SK-N-SH treated with all-trans-retinoic acid at 6 μM for 48 hours (cell line): ENCODE data around the gene ADIRF.

Experiments used
- ATAC-seq: fragments of 200-7000 bp; cut with Tn5 transposase; 3 replicates; pipeline ENCODE4 v1.9.1; 2020; ENCODE audit warnings: mild to moderate bottlenecking, moderate library complexity
- ARNTL ChIP-seq: fragments of 450-650 bp; formaldehyde crosslinking; IDR thresholded peaks from 2 replicates; pipeline ENCODE4 v1.5.0; 2020; ENCODE audit warnings: low read depth, mild to moderate bottlenecking, moderate library complexity, borderline replicate concordance
- BACH2 ChIP-seq: fragments of 250-450 bp; sonication (Bioruptor Pico); IDR thresholded peaks from 2 replicates; pipeline ENCODE4 v1.9.0; 2021; ENCODE audit warnings: mild to moderate bottlenecking, borderline replicate concordance
- CSDC2 ChIP-seq: fragments of 250-450 bp; sonication (Bioruptor Pico); IDR thresholded peaks from 2 replicates; pipeline ENCODE4 v1.5.0; 2020; ENCODE audit warnings: mild to moderate bottlenecking, moderate library complexity
- ESRRG ChIP-seq: fragments of 250-450 bp; sonication (Bioruptor Pico); IDR thresholded peaks from 2 replicates; pipeline ENCODE4 v1.6.1; 2021; ENCODE audit warnings: mild to moderate bottlenecking
- OSR1 ChIP-seq: fragments of 250-450 bp; sonication (Bioruptor Pico); IDR thresholded peaks from 2 replicates; pipeline ENCODE4 v1.8.0; 2022; ENCODE audit warnings: moderate library complexity, mild to moderate bottlenecking, inconsistent platforms
- PPARA ChIP-seq: fragments of 250-450 bp; sonication (Bioruptor Pico); IDR thresholded peaks from 2 replicates; pipeline ENCODE4 v1.5.0; 2020; ENCODE audit warnings: mild to moderate bottlenecking, borderline replicate concordance
- SNAI2 ChIP-seq: fragments of 250-450 bp; sonication (Bioruptor Pico); IDR thresholded peaks from 2 replicates; pipeline ENCODE4 v1.5.0; 2020; ENCODE audit warnings: mild to moderate bottlenecking, moderate library complexity
- TCF4 ChIP-seq: fragments of 250-450 bp; sonication (Bioruptor Pico); IDR thresholded peaks from 2 replicates; pipeline ENCODE4 v1.8.0; 2021; ENCODE audit warnings: mild to moderate bottlenecking, moderate library complexity, borderline replicate concordance
- ZC3H10 ChIP-seq: fragments of 250-450 bp; sonication (Bioruptor Pico); IDR thresholded peaks from 2 replicates; pipeline ENCODE4 v1.5.1; 2021; ENCODE audit warnings: mild to moderate bottlenecking, moderate library complexity
- ZFP3 ChIP-seq: fragments of 250-450 bp; sonication (Bioruptor Pico); IDR thresholded peaks from 2 replicates; pipeline ENCODE4 v1.5.0; 2020; ENCODE audit warnings: mild to moderate bottlenecking, moderate library complexity
- ZNF565 ChIP-seq: fragments of 450-650 bp; formaldehyde crosslinking; conservative IDR thresholded peaks from 2 replicates; pipeline ENCODE4 v1.5.0; 2020; ENCODE audit warnings: low read depth, mild to moderate bottlenecking, moderate library complexity
- ZNF70 ChIP-seq: fragments of 450-650 bp; formaldehyde crosslinking; IDR thresholded peaks from 2 replicates; pipeline ENCODE4 v1.5.0; 2020; ENCODE audit warnings: mild to moderate bottlenecking, moderate library complexity
- ZNF8 ChIP-seq: fragments of 450-650 bp; formaldehyde crosslinking; IDR thresholded peaks from 2 replicates; pipeline ENCODE4 v1.5.0; 2020; ENCODE audit warnings: mild to moderate bottlenecking, moderate library complexity
- TF ChIP-seq, protein P1 (sequence below): fragments of 250-450 bp; sonication (Bioruptor Pico); IDR thresholded peaks from 2 replicates; pipeline ENCODE4 v1.5.1; 2021; ENCODE audit warnings: mild to moderate bottlenecking, moderate library complexity
- TF ChIP-seq, protein P2 (sequence below): fragments of 250-450 bp; sonication (Bioruptor Pico); IDR thresholded peaks from 2 replicates; pipeline ENCODE4 v1.8.0; 2020; ENCODE audit warnings: mild to moderate bottlenecking, moderate library complexity, borderline replicate concordance
- TF ChIP-seq, protein P3 (sequence below): fragments of 250-450 bp; sonication (Bioruptor Pico); IDR thresholded peaks from 2 replicates; pipeline ENCODE4 v1.8.0; 2021; ENCODE audit warnings: low read depth, mild to moderate bottlenecking, moderate library complexity, borderline replicate concordance
- TF ChIP-seq, protein P4 (sequence below): fragments of 250-450 bp; sonication (Bioruptor Pico); IDR thresholded peaks from 2 replicates; pipeline ENCODE4 v1.5.0; 2020; ENCODE audit warnings: mild to moderate bottlenecking, moderate library complexity
- TF ChIP-seq, protein P5 (sequence below): fragments of 250-450 bp; sonication (Bioruptor Pico); IDR thresholded peaks from 2 replicates; pipeline ENCODE4 v1.5.1; 2020; ENCODE audit warnings: low read depth, mild to moderate bottlenecking, moderate library complexity

Gene ADIRF

DNA sequence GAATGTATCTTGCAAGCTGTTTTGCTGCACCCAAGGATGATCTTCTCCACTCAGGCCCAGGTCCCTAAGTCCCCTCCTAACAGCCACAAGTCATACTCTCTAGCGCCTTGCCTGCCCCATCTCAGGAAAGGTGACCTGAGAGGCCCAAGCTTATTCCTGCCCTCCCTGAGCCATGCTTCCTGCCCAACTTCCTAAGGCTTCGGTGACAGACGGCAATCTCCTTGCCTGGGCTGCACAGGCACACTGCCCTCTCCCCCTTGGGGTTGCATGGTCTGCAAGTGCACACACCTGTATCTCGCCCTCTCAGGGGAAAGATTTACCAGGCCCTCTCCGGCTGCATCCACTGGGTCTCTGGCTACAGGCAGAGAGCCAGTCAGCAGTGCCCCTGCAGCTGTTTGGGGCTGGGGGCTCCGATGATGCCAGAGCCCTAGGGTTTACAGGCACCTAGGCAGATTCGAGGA lies 771 bp upstream of the ADIRF start (continued):
- TF ChIP-seq, protein P1, sequence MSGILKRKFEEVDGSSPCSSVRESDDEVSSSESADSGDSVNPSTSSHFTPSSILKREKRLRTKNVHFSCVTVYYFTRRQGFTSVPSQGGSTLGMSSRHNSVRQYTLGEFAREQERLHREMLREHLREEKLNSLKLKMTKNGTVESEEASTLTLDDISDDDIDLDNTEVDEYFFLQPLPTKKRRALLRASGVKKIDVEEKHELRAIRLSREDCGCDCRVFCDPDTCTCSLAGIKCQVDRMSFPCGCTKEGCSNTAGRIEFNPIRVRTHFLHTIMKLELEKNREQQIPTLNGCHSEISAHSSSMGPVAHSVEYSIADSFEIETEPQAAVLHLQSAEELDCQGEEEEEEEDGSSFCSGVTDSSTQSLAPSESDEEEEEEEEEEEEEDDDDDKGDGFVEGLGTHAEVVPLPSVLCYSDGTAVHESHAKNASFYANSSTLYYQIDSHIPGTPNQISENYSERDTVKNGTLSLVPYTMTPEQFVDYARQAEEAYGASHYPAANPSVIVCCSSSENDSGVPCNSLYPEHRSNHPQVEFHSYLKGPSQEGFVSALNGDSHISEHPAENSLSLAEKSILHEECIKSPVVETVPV (CRISPR knock-in tag) = no peak
- TF ChIP-seq ZNF565 (CRISPR knock-in tag) (no peak), TCF4 (CRISPR knock-in tag) (no peak)

DNA sequence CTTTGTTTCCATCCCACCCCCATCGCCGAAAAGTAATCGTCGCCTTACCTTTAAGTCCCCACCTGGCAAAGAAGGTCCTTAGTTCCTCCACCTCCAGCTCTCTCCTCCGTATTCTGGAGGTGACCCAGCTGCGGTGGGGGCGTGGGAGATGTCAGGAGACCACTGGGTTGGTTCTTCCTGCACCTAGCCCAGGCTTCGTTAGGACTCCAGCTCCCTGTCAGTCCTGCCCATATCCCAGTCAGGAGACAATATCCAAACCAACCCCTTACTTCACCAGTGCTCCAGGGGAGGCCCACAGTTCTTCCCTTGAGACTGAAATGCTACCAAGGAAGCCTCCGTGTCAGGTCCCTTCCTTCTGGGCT lies 693 bp downstream of the ADIRF start:
- no peak for ATAC-seq
- no peak for TF ChIP-seq ZNF70
- no peak for TF ChIP-seq ARNTL (CRISPR knock-in tag)
- TF ChIP-seq, protein P2, sequence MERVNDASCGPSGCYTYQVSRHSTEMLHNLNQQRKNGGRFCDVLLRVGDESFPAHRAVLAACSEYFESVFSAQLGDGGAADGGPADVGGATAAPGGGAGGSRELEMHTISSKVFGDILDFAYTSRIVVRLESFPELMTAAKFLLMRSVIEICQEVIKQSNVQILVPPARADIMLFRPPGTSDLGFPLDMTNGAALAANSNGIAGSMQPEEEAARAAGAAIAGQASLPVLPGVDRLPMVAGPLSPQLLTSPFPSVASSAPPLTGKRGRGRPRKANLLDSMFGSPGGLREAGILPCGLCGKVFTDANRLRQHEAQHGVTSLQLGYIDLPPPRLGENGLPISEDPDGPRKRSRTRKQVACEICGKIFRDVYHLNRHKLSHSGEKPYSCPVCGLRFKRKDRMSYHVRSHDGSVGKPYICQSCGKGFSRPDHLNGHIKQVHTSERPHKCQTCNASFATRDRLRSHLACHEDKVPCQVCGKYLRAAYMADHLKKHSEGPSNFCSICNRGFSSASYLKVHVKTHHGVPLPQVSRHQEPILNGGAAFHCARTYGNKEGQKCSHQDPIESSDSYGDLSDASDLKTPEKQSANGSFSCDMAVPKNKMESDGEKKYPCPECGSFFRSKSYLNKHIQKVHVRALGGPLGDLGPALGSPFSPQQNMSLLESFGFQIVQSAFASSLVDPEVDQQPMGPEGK (CRISPR knock-in tag) = no peak
- TF ChIP-seq, all 23 proteins: peak for 0

DNA sequence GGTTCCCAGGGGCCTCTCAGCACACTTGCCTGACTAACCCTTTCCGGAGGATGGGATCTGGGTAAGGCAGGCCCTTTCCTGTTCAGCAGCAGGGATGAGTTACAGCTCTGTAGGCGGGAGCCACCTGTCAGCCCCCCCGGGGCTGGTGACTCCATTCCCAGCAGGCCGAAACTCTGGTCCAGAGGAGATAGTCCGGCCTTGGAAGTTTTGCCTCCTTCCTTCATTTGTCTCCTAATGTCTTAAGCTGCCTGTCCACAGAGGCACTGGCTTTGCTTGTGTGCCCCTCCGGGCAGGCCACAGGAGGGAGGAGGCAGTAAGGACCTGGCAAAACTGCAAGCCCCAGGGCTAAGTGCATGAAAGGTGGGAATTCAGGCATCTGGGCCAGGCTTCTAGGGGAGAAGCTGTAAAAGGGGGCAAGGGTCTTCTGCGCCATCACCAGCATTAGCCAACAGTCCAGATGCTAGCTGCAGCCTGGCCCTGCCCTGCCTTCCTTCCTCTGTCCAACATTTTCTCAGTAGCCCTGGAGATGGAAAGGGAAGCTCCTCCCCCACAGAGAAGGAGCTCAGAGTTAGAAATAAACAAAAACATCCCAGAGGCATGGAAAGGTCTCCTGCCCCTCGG lies 1.2 kb downstream of the ADIRF start:
- TF ChIP-seq ZFP3 (CRISPR knock-in tag) (no peak), CSDC2 (CRISPR knock-in tag) (no peak), TCF4 (CRISPR knock-in tag) (no peak), ZNF8 (CRISPR knock-in tag) (no peak)
- no peak for ATAC-seq

DNA sequence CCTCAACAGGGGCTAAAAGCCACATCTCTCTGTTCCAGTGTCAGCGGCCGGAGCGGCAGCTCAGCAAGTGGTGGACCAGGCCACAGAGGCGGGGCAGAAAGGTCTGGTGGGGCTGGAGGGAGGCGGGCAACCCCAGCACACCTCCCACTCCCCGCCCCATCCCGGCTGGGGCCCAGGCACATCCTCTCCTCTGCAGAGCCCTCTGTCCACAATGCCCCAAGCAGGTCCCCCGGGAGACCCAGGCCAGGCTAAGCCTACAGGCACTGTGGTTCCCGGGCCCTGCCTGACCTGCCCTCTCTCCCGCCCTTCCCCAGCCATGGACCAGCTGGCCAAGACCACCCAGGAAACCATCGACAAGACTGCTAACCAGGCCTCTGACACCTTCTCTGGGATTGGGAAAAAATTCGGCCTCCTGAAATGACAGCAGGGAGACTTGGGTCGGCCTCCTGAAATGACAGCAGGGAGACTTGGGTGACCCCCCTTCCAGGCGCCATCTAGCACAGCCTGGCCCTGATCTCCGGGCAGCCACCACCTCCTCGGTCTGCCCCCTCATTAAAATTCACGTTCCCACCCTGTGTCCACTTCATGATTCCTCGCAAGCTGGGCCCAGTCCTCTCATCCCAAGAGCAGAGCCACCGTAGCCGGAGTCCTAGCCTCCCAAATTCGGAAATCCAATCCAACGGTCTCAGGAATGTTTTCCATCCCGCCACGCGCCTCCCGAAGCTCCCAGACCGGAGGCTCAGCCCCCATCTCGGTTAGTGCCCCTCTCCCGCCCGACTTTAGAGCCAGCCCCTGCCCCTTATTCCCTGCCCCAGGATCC lies 2.1 kb downstream of the ADIRF start:
- ATAC-seq = no peak
- TF ChIP-seq SNAI2 (CRISPR knock-in tag) (no peak), BACH2 (CRISPR knock-in tag) (no peak), TCF4 (CRISPR knock-in tag) (no peak), ZNF565 (CRISPR knock-in tag) (no peak), ESRRG (CRISPR knock-in tag) (no peak), PPARA (CRISPR knock-in tag) (no peak), ZC3H10 (no peak), CSDC2 (CRISPR knock-in tag) (no peak), OSR1 (CRISPR knock-in tag) (no peak)
- TF ChIP-seq, protein P3, sequence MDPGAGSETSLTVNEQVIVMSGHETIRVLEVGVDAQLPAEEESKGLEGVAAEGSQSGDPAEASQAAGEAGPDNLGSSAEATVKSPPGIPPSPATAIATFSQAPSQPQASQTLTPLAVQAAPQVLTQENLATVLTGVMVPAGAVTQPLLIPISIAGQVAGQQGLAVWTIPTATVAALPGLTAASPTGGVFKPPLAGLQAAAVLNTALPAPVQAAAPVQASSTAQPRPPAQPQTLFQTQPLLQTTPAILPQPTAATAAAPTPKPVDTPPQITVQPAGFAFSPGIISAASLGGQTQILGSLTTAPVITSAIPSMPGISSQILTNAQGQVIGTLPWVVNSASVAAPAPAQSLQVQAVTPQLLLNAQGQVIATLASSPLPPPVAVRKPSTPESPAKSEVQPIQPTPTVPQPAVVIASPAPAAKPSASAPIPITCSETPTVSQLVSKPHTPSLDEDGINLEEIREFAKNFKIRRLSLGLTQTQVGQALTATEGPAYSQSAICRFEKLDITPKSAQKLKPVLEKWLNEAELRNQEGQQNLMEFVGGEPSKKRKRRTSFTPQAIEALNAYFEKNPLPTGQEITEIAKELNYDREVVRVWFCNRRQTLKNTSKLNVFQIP (CRISPR knock-in tag) = no peak
- TF ChIP-seq, protein P4, sequence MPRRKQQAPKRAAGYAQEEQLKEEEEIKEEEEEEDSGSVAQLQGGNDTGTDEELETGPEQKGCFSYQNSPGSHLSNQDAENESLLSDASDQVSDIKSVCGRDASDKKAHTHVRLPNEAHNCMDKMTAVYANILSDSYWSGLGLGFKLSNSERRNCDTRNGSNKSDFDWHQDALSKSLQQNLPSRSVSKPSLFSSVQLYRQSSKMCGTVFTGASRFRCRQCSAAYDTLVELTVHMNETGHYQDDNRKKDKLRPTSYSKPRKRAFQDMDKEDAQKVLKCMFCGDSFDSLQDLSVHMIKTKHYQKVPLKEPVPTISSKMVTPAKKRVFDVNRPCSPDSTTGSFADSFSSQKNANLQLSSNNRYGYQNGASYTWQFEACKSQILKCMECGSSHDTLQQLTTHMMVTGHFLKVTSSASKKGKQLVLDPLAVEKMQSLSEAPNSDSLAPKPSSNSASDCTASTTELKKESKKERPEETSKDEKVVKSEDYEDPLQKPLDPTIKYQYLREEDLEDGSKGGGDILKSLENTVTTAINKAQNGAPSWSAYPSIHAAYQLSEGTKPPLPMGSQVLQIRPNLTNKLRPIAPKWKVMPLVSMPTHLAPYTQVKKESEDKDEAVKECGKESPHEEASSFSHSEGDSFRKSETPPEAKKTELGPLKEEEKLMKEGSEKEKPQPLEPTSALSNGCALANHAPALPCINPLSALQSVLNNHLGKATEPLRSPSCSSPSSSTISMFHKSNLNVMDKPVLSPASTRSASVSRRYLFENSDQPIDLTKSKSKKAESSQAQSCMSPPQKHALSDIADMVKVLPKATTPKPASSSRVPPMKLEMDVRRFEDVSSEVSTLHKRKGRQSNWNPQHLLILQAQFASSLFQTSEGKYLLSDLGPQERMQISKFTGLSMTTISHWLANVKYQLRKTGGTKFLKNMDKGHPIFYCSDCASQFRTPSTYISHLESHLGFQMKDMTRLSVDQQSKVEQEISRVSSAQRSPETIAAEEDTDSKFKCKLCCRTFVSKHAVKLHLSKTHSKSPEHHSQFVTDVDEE (CRISPR knock-in tag) = no peak
- TF ChIP-seq, protein P5, sequence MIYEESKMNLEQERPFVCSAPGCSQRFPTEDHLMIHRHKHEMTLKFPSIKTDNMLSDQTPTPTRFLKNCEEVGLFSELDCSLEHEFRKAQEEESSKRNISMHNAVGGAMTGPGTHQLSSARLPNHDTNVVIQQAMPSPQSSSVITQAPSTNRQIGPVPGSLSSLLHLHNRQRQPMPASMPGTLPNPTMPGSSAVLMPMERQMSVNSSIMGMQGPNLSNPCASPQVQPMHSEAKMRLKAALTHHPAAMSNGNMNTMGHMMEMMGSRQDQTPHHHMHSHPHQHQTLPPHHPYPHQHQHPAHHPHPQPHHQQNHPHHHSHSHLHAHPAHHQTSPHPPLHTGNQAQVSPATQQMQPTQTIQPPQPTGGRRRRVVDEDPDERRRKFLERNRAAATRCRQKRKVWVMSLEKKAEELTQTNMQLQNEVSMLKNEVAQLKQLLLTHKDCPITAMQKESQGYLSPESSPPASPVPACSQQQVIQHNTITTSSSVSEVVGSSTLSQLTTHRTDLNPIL (CRISPR knock-in tag) = no peak
